GM19455 (cell line): Measurements from ENCODE around the gene PLXNA4.

ENCODE experiments used
- ATAC-seq: cut with Tn5 transposase; IDR thresholded peaks from one replicate; pipeline ENCODE4 v1.9.1; 2021; ENCODE audit not compliant: unreplicated experiment

Gene PLXNA4

GRCh38 chr7:132161976-132162375 is 414.3 kb downstream of the PLXNA4 start:
- ATAC-seq, result no peak

DNA sequence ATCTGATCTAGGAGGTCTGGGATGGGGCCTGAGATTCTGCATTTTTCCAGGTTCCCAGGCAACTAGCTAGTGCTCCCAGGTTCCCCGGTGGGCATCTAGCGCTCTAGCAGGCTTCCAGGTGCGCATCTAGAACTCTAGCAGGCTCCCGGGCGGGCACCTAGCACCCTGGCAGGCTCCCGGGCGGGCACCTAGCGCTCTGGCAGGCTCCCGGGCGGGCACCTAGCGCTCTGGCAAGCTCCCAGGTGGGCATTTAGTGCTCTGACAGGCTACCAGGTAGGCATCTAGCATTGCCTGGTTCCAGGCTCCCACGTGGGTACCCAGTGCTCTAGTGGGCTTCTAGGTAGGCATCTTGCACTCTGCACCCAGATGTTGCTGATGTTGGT is 414.7 kb downstream of the PLXNA4 start:
- ATAC-seq, result no peak

DNA sequence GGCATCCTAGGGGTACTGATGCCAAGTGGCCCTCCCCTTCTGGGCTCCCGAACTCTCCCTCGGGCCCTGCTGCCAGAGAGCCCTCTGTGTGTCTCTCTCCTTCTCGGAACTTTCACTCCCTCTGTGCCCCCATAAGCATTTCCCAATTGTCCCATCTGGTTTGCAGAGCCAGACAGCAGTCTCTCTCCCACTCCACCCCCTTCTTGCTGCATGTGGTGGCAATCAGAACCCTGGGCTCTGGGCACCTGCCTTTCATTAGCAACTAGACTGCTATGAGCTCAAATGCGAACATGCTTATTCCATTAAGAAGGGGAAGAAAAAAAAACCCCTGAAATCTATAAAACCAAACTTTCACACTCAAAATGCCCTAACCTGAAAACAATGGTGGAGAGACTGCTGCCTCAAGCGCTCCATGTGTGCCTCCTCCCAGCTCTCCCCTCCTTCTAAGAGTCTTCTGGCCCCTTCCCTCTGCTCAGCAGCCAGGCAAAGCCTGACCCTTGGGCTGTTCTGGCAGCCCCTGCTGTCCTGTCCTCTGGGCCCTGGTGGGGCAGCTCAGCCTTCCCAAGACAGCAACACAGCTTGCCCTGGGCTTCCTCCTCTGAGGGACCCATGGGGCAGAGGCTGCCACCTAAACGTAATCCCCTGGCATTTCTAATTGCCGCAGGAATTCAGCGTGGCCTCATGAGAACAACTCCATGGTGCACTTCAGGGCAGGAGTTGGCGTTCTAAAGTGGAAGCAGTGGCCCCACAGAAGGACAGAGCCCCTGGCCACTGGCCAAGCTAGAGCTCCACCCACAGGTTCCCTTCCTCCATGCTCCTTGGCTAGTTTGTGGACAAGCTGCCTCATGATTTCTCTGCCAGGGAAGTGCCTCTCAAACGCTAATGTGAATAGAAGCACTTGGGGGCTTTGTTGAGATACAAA is 415.4 kb downstream of the PLXNA4 start:
- no peak for ATAC-seq

DNA sequence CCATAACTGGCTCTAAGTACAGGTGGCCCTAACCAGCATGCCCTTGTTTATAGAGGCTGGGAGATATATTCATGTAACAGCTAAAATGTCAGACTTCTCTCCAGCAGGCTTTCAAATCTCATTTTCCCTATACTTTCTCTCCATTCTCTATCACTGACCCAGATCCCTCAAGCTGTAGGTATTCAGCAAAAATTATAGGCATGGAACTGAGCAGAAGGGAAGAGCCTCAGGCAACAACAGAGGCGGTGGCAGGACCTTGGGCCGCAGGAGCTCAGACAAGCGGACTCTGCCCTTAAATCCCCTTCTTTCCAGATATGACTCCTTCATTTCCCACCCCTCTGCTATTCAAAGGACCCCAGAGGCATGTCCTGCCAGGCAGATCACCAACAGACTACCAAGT is 417.4 kb downstream of the PLXNA4 start:
- no peak for ATAC-seq

- ATAC-seq, result no peak
These were observed 418.1 kb downstream of the PLXNA4 start for GRCh38 chr7:132158166-132158565.

GRCh38 chr7:132155715-132156114 is 420.6 kb downstream of the PLXNA4 start:
- no peak for ATAC-seq

- no peak for ATAC-seq
These were observed 421.4 kb downstream of the PLXNA4 start for GRCh38 chr7:132154695-132155471.

- ATAC-seq, result no peak
These were observed 422.0 kb downstream of the PLXNA4 start for GRCh38 chr7:132154248-132154647.

GRCh38 chr7:132152131-132152889 is 424.0 kb downstream of the PLXNA4 start:
- ATAC-seq, result no peak

- ATAC-seq, result no peak
These were observed 425.6 kb downstream of the PLXNA4 start for GRCh38 chr7:132150711-132151110.

DNA sequence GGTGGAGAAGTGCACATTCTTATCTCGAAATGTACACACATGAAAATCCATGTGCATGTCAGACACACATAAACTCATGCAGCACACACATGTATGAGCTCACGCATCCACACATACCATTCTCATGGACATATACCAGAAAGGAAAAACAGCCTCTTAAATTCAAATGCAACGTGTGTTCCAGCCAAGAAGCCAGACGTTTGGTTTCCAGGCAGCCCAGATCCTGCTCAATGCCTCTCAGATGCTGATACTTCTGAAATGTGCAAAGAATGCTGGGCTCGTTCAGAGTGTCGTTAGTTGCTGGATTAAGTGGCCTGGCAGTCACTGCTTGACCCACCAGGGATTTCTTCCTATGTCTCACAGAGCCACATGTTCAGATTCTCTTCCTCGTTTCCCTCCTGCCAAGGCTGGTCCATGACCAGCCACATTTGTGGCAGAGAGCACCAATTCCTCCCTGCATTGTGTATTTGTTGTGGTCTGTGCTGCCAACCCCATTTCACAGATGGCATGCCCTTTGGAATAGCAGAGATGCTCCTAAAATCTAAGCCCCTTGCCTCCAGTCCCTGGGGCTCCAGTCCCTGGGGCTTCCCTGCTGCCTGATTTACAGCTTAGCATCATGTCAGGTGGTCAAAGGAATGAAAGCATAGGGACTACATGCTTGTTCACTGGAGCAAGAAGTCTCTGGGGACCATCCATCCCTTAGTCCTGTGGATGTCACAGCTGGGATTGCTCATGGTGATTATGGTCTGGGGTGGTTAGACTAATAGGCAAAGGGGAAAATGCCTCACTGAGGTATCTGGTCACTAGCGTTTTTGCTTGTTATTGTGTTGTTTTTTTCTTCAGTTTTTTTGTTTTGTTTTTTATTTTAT is 426.6 kb downstream of the PLXNA4 start:
- ATAC-seq, result no peak

- no peak for ATAC-seq
These were observed 427.4 kb downstream of the PLXNA4 start for GRCh38 chr7:132148876-132149275.

DNA sequence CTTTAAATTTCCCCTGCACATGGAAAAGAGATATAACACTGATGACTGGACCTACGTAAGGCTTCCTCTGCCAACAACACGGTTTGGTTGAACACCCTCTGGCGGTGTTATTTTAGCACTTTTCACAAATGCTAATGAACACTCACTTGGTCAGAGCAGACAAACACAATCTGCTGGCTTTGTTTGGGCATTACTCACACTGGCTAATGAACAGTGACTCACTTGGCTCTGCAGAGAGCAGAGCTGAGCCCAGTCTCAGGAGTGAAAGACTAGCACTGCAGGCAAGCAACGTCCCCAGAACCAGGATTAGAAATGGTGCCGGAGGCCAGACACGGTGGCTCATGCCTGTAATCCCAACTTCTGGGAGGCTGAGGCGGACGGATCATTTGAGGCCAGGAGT is 430.8 kb downstream of the PLXNA4 start:
- ATAC-seq, result no peak

GRCh38 chr7:132145063-132145462 is 431.2 kb downstream of the PLXNA4 start:
- ATAC-seq, result no peak

- no peak for ATAC-seq
These were observed 434.3 kb downstream of the PLXNA4 start for GRCh38 chr7:132142006-132142405.

- no peak for ATAC-seq
These were observed 435.2 kb downstream of the PLXNA4 start for GRCh38 chr7:132141109-132141508.

- ATAC-seq, result no peak
These were observed 435.9 kb downstream of the PLXNA4 start for GRCh38 chr7:132140341-132140740.

- ATAC-seq, result no peak
These were observed 437.5 kb downstream of the PLXNA4 start for GRCh38 chr7:132138817-132139216.

DNA sequence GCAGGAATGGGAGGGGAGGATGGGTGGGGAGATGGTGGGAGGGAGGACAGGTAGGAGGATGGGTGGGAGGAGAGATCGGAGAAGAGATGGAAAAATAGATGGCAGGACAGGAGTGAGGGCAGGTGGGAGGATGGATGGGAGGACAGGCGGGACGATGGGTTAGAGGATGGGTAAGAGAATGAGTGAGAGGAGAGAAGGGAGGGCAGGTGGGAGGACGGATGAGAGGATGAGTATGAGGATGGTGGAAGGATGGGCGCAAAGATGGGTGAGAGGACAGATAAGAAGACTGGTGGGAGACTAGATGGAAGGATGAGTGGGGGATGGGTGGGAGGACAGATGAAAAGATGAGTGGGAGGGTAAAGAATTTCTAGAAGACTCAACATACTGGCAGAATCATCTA is 438.6 kb downstream of the PLXNA4 start:
- ATAC-seq, result no peak

DNA sequence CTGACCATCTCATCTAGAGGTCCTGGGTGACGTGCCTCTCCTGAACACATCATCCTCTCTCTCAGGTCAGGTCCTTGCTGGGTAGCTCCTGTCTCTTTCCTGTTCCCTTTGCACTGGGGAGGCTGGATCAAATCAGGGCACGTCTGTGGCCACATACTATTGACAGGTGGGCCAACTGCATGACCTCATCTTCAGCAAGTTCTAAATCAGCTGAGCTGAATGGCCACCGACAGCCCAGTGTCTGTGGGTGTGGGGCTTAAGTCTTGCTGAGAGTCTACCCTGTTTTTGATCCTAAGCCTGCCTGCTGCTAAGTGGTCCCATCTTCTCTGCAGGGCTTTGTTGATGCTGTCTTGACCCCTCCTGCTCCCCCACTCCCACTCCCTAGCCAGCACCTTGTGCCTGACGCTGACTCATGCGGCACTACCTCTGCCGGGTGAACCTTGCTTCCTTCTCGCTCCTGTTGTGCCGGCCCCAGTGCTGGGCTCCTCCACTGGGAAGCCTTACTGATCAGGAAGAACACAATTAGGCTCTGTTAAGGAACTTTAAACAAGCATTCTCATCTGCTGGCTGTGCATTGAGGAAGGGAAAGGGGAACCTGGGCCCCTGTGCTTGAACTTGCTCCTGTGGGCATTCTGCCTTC is 440.4 kb downstream of the PLXNA4 start:
- no peak for ATAC-seq
